Fibroblast of pulmonary artery (primary cell): ENCODE data around the gene DHX57.
"Not testable (repeated sequence)": the region's sequence is repeated elsewhere in the genome, so short reads cannot be mapped to it uniquely, and the experiment has no call there.

Source experiments
- DNase-seq: peaks from one replicate; pipeline ENCODE4 v3.0.0-alpha.2; 2010; ENCODE audit warnings: low read depth
- H3K4me3 ChIP-seq: replicated peaks from 2 replicates; pipeline ENCODE4 v1.5.1; 2011; ENCODE audit warnings: low read depth, mild to moderate bottlenecking, control low read depth, low read length, moderate library complexity
- CTCF ChIP-seq: IDR thresholded peaks from 2 replicates; pipeline ENCODE4 v1.5.1; 2011; ENCODE audit warnings: mild to moderate bottlenecking, control low read depth, low read length, inconsistent platforms; ENCODE audit errors: missing control alignments

Gene DHX57

GRCh38 chr2:38806015-38806732, 69.6 kb downstream of the DHX57 start:
- H3K4me3 ChIP-seq, result no peak overlapping the region

GRCh38 chr2:38797953-38798352, 77.8 kb downstream of the DHX57 start:
- DNase-seq, result no peak
- TF ChIP-seq CTCF, result no peak
- H3K4me3 ChIP-seq, result no peak overlapping the region

More at GRCh38 chr2:38806015-38806732, 69.6 kb downstream of the DHX57 start:
- DNase-seq, result no peak
- no peak for TF ChIP-seq CTCF

GRCh38 chr2:38797250-38797676, 78.5 kb downstream of the DHX57 start:
- H3K4me3 ChIP-seq, result no peak overlapping the region
- peak; percentile 11 for DNase-seq
- no peak for TF ChIP-seq CTCF

GRCh38 chr2:38795016-38795415, 80.7 kb downstream of the DHX57 start:
- not testable (repeated sequence) for DNase-seq, H3K4me3 ChIP-seq

GRCh38 chr2:38794235-38794946, 81.3 kb downstream of the DHX57 start:
- no peak overlapping the region for H3K4me3 ChIP-seq
- no peak for DNase-seq
- no peak for TF ChIP-seq CTCF

GRCh38 chr2:38793511-38793910, 82.2 kb downstream of the DHX57 start:
- no peak for TF ChIP-seq CTCF
- no peak overlapping the region for H3K4me3 ChIP-seq
- DNase-seq, result no peak

GRCh38 chr2:38792751-38793150, 83.0 kb downstream of the DHX57 start:
- no peak for TF ChIP-seq CTCF
- DNase-seq, result no peak
- no peak overlapping the region for H3K4me3 ChIP-seq

- not testable (repeated sequence) for DNase-seq, H3K4me3 ChIP-seq
These were observed 83.4 kb downstream of the DHX57 start for GRCh38 chr2:38792321-38792720.
